ENCODE results near the gene NCK2. TPM values are rescaled to one million over a fixed set of nuclear protein-coding genes. Genes with fewer than 3 reads are reported as not detected.

The NCK2 gene
- polyA plus RNA-seq, 3 donors, result 2.5 to 18.2 (median 7.6) TPM

DNA sequence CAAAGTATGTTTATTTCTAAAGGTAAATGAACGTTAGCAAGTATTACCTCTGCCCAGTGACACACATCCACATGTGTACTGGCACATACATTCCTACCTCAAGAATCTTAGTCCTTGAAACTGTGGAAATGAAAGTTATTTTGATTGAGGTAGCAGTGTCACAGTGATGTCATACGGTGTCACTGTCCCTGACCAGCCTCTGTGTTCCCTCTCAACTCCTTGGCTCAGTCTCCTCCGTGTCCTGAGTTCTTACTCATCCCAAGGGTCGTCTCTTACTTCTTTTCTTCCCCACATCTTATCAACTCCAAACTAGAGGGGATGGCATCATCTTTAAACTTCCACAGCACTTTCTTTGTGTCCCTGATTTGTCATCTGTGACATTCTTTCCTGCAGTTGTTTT lies 3.3 kb downstream of the NCK2 start:
- peaks cover 74% of the 10 kb centered on the region for H3K79me2 ChIP-seq (ENCODE audit: insufficient read depth, low read length)

DNA sequence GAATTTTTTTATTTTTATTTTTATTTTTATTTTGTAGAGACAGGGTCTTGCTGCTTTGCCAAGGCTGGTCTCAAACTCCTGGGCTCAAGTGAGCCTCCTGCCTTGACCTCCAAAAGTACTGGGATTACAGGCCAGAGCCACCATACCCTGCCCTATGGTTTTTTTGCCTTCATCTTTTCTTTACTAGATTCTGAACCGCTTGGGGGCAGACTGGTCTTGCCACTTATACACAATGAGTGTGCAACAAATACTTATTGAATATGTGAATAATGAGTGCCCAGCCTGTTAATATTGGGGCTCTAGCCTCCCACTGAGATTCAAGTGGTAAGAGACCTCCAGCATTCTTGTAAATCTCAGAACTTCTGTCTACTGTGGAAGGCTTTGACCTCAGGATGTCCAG lies 3.9 kb downstream of the NCK2 start:
- H3K4me2 ChIP-seq (replicated peaks; ENCODE audit: extremely low read depth, low read length, poor library complexity, severe bottlenecking), result no peak overlapping the region
- H3K79me2 ChIP-seq (ENCODE audit: insufficient read depth, low read length), result peaks cover 80% of the 10 kb centered on the region
- Mint-ChIP-seq H3K4me1 (peaks cover 52% of the 10 kb centered on the region), H3K27ac (no peak overlapping the region), H3K36me3 (peaks cover 19 to 20% of the 10 kb centered on the region in 2 donors), H3K9me3 (peaks cover 0 to 3% (median 2%) of the 10 kb centered on the region in 7 donors), H3K27me3 (ENCODE audit: low read depth in 3 of 3) (peaks cover 0 to 3% (median 3%) of the 10 kb centered on the region in 3 donors), H3K4me3 (no peak overlapping the region)
- WGBS (ENCODE audit: insufficient coverage), result no CpG with 5 or more reads among the region's 1 CpG
- no peak overlapping the region for H3K9ac ChIP-seq (ENCODE audit: insufficient read depth, low read length, poor library complexity, severe bottlenecking)
- H3K27ac ChIP-seq (ENCODE audit: low read depth in 1 of 2, low read length in 2 of 2), result no peak overlapping the region
- no peak overlapping the region for H3K4me3 ChIP-seq (replicated peaks in 1 of 3; ENCODE audit: low read depth in 2 of 3, low read length in 3 of 3)
- TF ChIP-seq, protein P1, sequence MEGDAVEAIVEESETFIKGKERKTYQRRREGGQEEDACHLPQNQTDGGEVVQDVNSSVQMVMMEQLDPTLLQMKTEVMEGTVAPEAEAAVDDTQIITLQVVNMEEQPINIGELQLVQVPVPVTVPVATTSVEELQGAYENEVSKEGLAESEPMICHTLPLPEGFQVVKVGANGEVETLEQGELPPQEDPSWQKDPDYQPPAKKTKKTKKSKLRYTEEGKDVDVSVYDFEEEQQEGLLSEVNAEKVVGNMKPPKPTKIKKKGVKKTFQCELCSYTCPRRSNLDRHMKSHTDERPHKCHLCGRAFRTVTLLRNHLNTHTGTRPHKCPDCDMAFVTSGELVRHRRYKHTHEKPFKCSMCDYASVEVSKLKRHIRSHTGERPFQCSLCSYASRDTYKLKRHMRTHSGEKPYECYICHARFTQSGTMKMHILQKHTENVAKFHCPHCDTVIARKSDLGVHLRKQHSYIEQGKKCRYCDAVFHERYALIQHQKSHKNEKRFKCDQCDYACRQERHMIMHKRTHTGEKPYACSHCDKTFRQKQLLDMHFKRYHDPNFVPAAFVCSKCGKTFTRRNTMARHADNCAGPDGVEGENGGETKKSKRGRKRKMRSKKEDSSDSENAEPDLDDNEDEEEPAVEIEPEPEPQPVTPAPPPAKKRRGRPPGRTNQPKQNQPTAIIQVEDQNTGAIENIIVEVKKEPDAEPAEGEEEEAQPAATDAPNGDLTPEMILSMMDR (IDR thresholded peaks at IDR 0.05), result no peak
- intact Hi-C loops (cut with micrococcal nuclease), result no loop called here
- H3K36me3 ChIP-seq (replicated peaks in 1 of 2; ENCODE audit: control insufficient read depth in 1 of 2, insufficient read depth in 2 of 2, low read length in 2 of 2), result peaks cover 0 to 5% of the 10 kb centered on the region in 2 donors
- H3K27me3 ChIP-seq (ENCODE audit: control insufficient read depth in 2 of 2, insufficient read depth in 2 of 2, low read length in 2 of 2), result no peaks in the 10 kb centered on the region
- no peaks in the 10 kb centered on the region for H3K9me3 ChIP-seq (replicated peaks in 1 of 2; ENCODE audit: control insufficient read depth in 1 of 2, insufficient read depth in 1 of 2, low read length in 2 of 2)
- H2AFZ ChIP-seq (ENCODE audit: insufficient read depth, low read depth, low read length, poor library complexity, severe bottlenecking), result no peak overlapping the region
- DNase-seq, result no peak
- H4K20me1 ChIP-seq (ENCODE audit: insufficient read depth, low read length), result peaks cover 47% of the 10 kb centered on the region
- peaks cover 30 to 45% of the 10 kb centered on the region in 2 donors for H3K4me1 ChIP-seq (ENCODE audit: control insufficient read depth in 1 of 2, insufficient read depth in 2 of 2, low read length in 2 of 2)

More for the DNA sequence above, 3.3 kb downstream of the NCK2 start:
- intact Hi-C loops (cut with micrococcal nuclease), result no loop called here
- peaks cover 30 to 41% of the 10 kb centered on the region in 2 donors for H3K4me1 ChIP-seq (ENCODE audit: control insufficient read depth in 1 of 2, insufficient read depth in 2 of 2, low read length in 2 of 2)
- peaks cover 44% of the 10 kb centered on the region for H4K20me1 ChIP-seq (ENCODE audit: insufficient read depth, low read length)
- no peak overlapping the region for H3K9ac ChIP-seq (ENCODE audit: insufficient read depth, low read length, poor library complexity, severe bottlenecking)
- Mint-ChIP-seq H3K4me3 (no peak overlapping the region), H3K27ac (peak overlapping the region in 2 of 7 donors; percentile 16 to 78), H3K36me3 (peaks cover 18 to 20% of the 10 kb centered on the region in 2 donors), H3K4me1 (peaks cover 50% of the 10 kb centered on the region), H3K9me3 (peaks cover 0 to 3% (median 2%) of the 10 kb centered on the region in 7 donors), H3K27me3 (ENCODE audit: low read depth in 3 of 3) (peaks cover 0 to 3% (median 3%) of the 10 kb centered on the region in 3 donors)
- no peaks in the 10 kb centered on the region for H3K27me3 ChIP-seq (ENCODE audit: control insufficient read depth in 2 of 2, insufficient read depth in 2 of 2, low read length in 2 of 2)
- TF ChIP-seq, protein P1 (IDR thresholded peaks at IDR 0.05), result no peak
- H3K9me3 ChIP-seq (replicated peaks in 1 of 2; ENCODE audit: control insufficient read depth in 1 of 2, insufficient read depth in 1 of 2, low read length in 2 of 2), result no peaks in the 10 kb centered on the region
- no peak for DNase-seq
- no peak overlapping the region for H2AFZ ChIP-seq (ENCODE audit: insufficient read depth, low read depth, low read length, poor library complexity, severe bottlenecking)
- H3K4me3 ChIP-seq (replicated peaks in 1 of 3; ENCODE audit: low read depth in 2 of 3, low read length in 3 of 3), result no peak overlapping the region
- H3K27ac ChIP-seq (ENCODE audit: low read depth in 1 of 2, low read length in 2 of 2), result no peak overlapping the region
- no peak overlapping the region for H3K4me2 ChIP-seq (replicated peaks; ENCODE audit: extremely low read depth, low read length, poor library complexity, severe bottlenecking)
- peaks cover 0 to 4% of the 10 kb centered on the region in 2 donors for H3K36me3 ChIP-seq (replicated peaks in 1 of 2; ENCODE audit: control insufficient read depth in 1 of 2, insufficient read depth in 2 of 2, low read length in 2 of 2)
- WGBS (ENCODE audit: insufficient coverage), result 80% methylated on average over 2 of the region's 4 CpGs

Data from CD14-positive monocyte (primary cell).